NCI-H524 (cell line): ENCODE data around the gene CCL13.
"Not testable (repeated sequence)": the region's sequence is repeated elsewhere in the genome, so short reads cannot be mapped to it uniquely, and the experiment has no call there.

Experiments used
- DNase-seq, 2 experiments: peaks; one replicate each; lab custom pipeline; 2025; lab: John Stamatoyannopoulos, UW

CCL13 gene

DNA sequence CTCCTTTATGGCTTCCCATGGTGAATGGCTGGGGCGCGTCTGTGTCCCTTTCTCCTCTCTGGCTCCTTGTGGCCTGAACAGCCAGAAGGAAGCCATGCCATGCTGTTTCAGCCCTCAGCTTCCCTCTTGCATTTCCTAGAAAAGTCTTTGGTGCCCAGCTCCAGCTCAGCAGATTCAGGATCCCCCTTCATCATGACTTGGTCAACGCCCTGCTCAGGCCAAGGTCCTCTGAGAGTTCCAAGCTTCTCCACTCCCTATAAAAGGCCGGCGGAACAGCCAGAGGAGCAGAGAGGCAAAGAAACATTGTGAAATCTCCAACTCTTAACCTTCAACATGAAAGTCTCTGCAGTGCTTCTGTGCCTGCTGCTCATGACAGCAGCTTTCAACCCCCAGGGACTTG, at the start of gene CCL13:
CCL13 (plus strand) TSS at position 287 of the 400 bp plus-strand sequence; CDS start at position 334, 47 bp downstream.
- no peak for DNase-seq

DNA sequence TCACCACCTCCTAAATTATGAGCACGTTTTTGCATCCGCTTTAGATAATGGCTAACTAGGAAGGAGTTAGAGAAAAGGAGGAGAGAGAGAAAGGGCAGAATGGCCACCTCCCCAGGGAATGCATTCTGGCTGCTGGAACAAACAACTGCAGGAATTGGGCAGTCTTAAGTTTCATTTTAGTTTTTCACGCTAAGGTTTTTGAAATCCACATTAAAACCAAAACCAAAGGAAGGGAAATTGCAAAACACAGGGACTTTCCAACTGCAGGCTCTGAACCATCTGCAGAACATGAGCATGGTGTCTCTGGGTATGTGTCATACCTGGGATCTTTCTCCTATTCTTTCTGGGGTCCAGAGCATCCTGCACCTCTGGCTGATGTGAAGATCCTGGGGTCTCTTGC, 49.2 kb upstream of the CCL13 start:
- DNase-seq: no peak

DNA sequence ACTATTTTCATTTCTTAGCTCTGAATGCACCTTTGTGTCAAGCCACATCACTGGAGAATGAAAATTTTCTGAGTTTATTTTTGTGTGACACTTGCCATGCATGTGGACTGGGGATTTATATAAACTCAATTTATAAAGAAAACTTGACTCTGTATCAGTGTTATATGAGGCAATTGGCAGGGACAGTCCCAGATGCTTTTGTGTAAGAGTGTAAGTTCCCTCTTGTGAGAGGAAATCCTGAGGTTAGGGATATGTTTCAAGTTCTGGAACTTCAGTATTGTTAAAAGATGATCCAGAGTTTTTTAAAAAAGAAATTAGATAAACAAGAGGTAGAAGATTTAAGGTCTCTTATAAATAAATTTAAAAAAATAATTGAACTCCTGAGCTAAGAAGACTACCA, 47.9 kb upstream of the CCL13 start:
- DNase-seq: no peak

DNA sequence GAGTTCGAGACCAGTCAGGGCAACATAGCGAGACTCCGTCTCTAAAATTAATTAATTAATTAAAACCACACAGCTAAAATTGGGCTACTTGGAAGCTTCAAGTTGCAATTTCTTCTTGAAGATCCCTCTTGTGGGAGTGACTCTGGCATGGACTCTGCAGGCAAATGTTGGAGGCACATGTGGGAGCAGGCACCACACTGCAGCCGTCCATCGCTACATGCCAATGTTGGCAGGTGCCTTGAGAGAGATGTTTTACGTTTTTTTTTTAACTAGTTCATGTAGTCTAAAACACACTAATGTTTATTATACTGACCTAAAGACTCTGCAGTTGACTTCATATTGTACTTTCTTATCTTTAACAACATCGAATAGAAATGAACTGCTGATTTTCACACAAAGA, 45.0 kb upstream of the CCL13 start:
- no peak for DNase-seq

DNA sequence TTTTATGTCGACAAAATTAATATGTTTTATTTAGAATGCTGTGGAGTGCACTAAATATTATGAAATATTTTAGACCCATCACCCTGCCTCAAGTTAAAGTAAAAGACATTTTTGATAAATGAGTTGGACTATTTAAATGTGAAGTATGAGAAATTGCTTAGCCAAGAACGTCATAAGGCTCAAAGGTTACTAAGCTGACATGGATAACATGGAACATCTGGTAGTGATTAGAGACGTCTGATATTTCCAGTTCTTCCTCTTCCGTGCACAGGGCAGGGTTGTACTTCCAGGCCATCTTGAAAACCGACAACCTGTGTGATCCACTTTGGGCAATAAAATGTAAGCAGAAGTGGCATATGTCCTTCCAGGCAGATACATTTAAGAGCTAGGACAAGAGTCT, 44.2 kb upstream of the CCL13 start:
- DNase-seq: no peak

DNA sequence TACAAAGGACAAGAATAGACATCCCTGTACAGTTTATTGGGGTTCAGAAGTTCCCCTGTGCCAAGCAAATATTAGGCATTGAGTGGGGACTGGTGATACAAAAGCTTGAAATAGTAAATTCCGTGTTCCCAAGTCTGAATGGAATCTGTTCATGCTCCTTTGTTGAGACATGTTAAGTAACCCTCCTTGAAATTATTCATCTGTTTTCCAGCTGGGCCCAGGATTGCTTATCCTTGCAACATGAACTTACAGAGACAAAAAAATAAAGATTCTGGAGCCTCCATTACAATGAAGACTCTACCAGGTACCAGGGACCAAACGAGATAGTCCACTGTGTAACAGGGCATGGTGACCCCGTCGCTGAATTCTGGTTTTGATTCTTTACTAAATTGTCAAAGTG, 43.1 kb upstream of the CCL13 start:
- DNase-seq: no peak

DNA sequence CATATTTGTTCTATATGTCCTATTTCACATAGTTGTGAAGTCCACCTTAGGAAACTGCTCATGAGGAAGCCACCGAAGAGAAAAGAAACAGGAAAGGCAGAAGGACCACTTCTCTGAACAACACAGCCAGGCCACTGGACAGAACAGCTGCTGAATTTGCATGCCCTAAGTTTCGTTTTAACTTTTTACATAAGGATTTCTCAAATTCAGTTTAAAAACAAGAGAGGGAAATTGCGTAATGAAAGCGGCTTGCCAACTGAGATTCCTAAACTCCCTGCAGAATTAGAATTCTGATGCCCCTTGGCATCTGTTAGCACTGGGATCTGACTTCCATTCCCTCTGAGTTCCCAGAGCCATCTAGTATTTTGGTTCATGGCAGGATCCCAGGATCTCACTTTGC, 42.0 kb upstream of the CCL13 start:
- DNase-seq: no peak

DNA sequence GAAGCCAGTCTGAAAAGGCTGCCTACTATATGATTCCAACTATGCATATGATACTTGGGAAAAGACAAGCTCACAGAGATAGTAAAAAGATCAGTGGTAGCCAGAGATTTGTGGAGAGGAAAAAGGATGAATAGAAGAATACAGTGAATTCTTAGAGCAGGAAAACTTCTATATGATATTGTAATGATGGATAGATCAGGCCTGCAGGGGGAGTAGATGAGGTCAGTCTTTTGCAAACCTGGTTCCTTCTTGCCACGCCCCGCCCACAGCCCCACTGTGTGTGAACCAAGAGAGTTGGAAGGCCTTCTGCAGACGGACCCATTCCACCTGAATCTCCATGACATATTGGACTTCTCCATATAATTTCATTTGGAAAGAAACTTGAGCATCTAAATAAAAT, 37.8 kb upstream of the CCL13 start:
- DNase-seq: peak in 1 of 2 experiments; percentile 0

DNA sequence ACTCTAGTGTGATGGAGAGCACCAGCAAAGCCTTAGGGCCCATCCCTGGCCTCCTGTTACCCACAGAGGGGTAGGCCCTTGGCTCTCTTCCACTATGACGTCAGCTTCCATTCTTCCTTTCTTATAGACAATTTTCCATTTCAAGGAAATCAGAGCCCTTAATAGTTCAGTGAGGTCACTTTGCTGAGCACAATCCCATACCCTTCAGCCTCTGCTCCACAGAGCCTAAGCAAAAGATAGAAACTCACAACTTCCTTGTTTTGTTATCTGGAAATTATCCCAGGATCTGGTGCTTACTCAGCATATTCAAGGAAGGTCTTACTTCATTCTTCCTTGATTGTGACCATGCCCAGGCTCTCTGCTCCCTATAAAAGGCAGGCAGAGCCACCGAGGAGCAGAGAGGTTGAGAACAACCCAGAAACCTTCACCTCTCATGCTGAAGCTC, 37.2 kb upstream of the CCL13 start, which contains the start of gene CCL8:
CCL8 (plus strand) TSS at position 397 of the 445 bp plus-strand sequence. CDS start 67 bp downstream, outside the sequence.
- DNase-seq: no peak

DNA sequence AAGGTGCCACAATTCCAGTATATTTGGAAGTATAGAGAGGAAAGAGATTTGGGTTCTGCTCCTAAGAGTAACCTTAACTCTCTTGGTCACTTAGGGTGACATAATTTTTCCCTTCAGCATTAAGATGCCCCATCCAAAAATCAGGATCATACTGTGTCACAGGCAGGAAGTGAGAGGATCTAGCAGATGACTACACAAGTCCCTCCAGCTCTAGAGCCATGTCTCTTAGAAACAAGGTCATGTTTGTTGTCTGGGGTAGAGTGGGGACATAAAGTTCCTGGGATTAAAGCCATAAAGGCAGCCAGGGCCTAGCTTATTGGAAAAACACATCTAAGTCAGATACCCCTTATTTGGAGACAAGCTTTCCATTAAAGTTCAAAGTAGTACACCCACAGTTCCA, 34.3 kb upstream of the CCL13 start:
- DNase-seq: no peak

DNA sequence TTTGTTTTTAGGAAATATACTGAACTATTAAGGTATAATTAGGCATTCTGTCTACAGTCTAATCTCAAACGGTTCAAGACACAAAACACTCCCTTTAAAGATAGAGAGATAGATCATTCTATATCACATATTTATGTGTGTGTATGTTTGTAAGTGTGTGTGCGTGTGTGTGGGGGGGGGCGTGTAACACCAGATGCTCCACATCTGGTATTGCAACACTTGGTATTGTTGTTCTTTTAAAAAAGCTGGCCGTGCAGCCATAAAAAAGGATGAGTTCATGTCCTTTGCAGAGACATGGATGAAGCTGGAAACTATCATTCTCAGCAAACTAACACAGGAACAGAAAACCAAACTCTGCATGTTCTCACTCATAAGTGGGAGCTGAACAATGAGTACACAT, 28.7 kb upstream of the CCL13 start:
- not testable (repeated sequence) for DNase-seq

DNA sequence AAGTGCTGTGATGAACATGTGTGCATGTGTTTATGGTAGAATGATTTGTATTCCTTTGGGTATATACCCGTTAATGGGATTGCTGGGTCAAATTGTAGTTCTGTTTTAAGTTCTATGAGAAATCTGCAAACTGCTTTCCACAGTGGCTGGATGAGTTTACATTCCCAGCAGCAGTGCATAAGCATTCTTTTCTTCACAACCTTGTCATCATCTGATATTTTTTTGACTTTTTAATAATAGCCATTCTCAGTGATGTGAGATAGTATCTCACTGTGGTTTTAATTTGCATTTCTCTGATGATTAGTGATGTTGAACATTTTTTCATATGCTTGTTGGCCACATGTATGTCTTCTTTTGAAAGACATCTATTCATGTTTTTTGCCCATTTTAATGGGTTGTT, 18.6 kb upstream of the CCL13 start:
- no peak for DNase-seq

DNA sequence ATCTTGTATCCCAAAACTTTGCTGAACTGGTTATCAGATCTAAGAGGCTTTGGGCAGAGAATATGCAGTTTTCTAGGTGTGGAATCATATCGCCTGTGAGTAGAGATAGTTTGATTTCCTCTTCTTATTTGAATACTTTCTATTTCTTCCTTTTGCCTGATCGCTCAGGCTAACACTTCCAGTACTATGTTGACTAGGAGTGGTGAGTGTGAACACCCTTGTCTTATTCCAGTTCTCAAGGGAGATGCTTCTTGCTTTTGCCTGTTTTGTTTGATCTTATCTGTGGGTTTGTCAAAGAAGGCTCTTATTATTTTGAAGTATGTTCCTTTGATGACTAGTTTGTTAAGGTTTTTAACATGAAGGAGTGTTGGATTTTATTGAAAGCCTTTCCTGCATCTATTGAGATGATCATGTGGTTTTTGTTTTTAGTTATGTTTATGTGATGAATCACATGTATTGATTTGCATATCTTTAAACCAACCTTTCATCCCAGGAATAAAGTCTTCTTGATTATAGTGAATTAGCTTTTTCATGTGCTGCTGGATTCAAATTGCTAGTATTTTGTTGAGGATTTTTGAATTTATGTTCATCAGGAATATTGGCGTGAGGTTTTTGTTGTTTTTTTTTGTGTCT, 17.0 kb upstream of the CCL13 start:
- DNase-seq: no peak

DNA sequence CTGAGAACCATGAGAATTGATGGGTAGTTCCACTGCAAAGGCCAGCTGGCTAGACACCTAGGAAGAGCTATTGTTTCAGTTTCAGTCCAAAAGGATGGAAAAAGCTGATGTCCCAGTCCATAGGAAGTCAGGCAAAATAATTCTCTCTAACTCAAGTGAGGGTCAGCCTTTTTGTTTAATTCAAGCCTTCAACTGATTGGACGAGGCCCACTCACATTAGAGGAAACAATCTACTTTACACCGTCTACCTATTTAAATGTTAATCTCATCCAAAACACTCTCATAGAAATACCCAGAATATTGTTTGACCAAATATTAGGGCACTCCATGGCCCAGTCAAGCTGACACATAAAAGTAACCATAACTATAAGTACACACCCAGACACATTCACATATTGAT, 14.4 kb upstream of the CCL13 start:
- no peak for DNase-seq

DNA sequence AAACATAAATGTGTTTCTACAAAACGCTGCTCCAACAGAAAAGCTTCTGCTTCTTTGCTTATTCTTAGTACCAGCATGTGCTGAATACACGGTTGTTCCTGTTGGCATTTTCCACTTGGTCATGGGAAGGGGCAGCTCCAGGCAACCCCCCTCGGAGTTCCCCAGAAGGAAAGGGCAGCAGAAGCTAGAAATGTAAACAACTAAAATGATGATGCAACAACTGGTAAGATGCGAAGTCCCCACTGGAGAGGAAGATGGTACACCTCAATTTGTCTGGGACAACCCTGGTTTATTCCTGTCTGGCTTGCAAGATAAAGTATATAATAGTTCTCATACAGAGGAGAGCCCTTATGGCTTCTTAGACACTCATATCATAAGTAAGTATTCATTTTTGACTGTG, 9.2 kb upstream of the CCL13 start:
- no peak for DNase-seq

DNA sequence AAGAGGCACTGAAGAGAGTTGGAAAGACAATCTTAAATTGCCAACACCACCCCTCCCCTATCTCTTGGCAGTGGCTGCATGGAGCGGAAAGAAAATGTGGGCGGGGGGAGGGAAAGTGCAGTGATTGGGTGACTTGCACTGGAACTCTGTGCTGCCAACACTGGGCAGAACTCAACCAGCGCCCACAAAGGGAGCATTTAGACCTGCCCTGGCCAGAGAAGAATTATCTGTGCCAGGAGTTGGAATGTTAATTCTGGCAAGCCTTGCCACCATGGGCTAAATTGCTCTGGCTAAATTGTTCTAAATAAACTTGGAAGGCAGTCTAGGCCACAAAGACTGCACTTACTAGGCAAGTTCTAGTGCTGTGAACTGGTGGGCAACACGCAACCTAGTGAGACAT, 6.5 kb upstream of the CCL13 start:
- no peak for DNase-seq

DNA sequence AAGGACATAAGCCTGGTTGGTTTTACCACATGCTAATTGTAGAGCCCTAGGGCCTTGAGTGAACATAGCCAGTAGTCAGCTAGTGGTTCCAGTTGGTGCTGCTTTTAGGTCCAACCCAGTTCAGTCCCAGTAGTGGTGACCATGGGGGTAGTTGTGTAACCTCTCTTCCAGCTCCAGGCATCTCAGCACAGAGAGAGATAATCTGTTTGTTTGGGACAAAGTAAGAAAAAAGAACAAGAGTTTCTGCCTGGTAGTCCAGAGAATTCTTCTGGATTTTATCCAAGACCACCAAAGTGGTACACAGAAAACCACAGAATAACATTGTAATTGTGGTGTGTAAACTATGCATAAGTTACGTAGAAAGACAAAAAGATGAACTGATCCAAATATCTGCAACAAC, 5.2 kb upstream of the CCL13 start:
- DNase-seq: no peak

DNA sequence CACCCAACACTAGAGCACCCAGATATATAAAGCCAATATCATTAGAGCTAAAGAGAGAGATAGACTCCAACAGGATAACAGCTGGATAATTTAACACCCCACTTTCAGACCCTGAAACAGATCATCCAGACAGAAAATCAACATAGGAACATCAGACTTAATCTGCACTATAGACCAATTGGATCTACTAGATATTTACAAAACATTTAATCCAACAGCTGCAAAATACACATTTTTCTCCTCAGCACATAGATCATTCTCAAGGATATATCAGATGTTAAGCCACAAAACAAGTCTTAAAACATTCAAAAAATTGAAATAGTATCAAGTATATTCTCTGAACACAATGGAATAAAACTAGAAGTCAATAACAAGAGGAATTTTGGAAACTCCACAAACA, 4.1 kb upstream of the CCL13 start:
- no peak for DNase-seq

DNA sequence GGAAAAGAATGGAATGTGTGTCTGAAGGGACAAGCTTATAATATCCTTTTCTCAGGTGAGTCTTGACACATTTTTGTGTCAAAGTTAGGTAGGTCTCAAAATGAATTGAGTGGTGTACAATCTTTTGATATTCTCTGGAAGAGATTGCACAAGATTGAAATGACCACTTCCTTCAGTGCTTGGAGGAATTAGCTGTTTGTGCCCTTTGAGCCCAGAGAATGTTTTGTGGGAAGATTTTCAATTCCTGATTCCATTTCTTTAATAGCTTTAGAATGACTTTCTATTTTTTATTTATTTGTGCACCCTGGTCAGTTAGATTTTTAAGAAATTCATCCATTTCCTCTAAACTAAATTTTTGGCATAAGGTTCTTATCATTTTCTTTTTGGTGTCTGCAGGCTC, 1.6 kb upstream of the CCL13 start:
- no peak for DNase-seq

DNA sequence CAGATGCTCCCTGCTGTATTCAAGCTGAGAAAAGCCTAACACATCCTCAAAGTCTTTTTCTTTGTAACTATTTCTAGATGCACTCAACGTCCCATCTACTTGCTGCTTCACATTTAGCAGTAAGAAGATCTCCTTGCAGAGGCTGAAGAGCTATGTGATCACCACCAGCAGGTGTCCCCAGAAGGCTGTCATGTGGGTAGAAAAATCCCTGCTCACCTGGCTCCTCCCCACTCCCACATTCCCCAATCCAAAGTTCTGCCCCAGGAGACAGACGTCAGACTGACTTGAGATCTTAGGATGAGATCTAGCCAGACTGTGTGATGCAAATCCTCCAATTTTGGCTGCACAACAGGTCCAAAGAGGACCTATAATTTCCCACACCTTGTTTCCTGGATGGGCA, 1.1 kb downstream of the CCL13 start:
- no peak for DNase-seq

DNA sequence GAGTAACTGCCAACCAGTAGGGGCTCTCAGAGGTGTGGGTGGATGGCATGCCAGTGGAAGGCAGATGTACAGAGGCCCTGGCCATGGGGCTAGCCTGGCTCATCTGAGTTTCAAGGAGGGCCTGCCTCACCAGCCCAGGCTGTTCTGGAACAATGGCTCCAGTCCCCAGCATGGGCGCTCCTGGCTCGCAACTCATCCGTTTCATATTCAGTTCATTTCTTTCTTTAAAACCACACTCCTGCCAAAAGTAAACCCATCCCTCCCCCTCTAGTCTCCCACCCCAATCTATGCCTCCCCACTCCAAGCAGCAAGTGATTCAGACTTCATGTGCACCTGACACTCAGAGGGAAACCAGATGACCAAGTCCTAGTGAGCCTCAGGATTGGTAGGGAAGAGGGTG, 2.4 kb downstream of the CCL13 start:
- no peak for DNase-seq

DNA sequence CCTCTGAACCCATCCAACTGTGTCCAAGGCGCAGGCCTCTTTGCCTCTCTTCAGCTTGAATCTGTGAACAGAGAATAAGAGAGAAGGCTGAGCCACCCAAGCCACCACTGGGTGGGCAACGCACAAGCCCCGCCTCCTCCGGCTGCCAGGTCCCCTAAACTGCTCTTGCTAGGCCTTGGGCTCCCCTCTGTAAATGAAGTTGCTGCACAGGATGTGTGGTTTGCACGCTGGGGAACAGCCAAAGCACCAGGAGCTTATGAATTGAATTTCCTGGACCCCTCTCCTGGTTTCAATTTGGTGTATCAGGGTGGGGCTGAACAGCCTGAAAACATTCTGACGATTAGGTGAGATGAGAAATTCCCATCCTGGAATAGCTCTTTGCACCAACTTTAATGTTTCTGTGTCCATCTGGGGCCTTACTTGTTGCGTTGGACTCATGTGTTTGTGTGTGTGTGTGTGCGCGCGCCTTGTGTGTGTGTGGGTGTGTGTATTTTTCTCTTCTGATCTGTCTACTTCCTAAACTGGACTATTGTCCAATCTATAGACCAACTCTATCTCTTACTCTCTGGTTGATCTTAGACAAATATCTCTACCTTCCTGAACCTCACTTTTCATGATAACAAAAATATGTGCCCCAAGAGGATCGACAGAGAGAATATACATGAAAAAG, 4.5 kb downstream of the CCL13 start:
- DNase-seq: no peak

DNA sequence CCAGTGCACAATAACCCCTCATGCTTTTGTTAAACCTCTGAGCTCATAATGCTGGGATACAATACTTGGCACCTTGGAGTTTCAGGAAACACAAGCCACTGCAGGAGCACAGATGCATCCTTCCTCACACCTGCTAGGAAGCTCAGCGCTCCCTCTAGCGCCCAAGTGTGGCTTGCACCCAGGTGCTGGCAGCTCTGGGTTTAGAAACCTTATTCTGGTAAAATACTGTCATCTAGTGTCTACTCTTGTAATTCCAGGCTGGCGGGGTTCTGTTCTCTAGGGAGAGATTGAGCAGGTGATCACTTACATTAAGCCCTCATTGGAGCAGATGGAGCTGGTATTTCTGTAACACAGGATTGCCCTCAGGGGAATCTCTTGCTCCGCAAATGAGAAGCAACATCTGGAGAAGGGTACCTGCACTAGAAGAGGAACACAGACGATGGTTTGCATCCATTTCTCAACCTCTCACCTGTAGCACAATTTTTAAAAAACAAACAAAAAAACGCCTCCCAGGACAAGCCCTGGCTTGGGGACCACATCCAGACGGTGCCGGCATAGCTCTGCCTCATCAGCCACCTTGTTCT, 5.3 kb downstream of the CCL13 start:
- DNase-seq: peak; percentile 85 to 96
